Fibroblast of lung (primary cell): ENCODE data around the gene HEBP2. TPM values are rescaled to one million over a fixed set of nuclear protein-coding genes. Genes with fewer than 3 reads are reported as not detected.

Experiments
- DNase-seq, 2 donors: peaks; one replicate each; pipeline versions ENCODE4 v3.0.0 to v3.0.0-alpha.2; 2010; ENCODE audit warnings: low read depth in 2 of 2
- H2AFZ ChIP-seq: 2 replicates; pipeline ENCODE4 v1.5.1; 2012; ENCODE audit warnings: low read length, control low read depth, inconsistent platforms
- H3K27ac ChIP-seq: 2 replicates; pipeline ENCODE4 v1.5.1; 2011; ENCODE audit warnings: low read length, control low read depth; ENCODE audit not compliant: insufficient read depth
- H3K27me3 ChIP-seq: 2 replicates; pipeline ENCODE4 v1.5.1; 2011; ENCODE audit warnings: mild to moderate bottlenecking, low read length; ENCODE audit not compliant: control insufficient read depth, insufficient read depth
- H3K36me3 ChIP-seq: 2 replicates; pipeline ENCODE4 v1.5.1; 2011; ENCODE audit warnings: low read length; ENCODE audit not compliant: control insufficient read depth, insufficient read depth
- H3K4me1 ChIP-seq: 2 replicates; pipeline ENCODE4 v1.5.1; 2011; ENCODE audit warnings: low read length; ENCODE audit not compliant: control insufficient read depth, insufficient read depth; ENCODE audit errors: extremely low read depth
- H3K4me2 ChIP-seq: 2 replicates; pipeline ENCODE4 v1.5.1; 2011; ENCODE audit warnings: low read length, control low read depth; ENCODE audit not compliant: insufficient read depth; ENCODE audit errors: extremely low read depth
- H3K4me3 ChIP-seq, 4 experiments: fragments of 200-600 bp in 1 of 4; sonication (generic) in 1 of 4; replicated peaks in 1 of 4; 2 replicates each; pipeline ENCODE4 v1.5.1; 2011 to 2016; ENCODE audit warnings: low read length in 4 of 4, low read depth in 3 of 4, mild to moderate bottlenecking in 3 of 4, control low read depth in 2 of 4, inconsistent platforms in 1 of 4, mixed read lengths in 1 of 4; ENCODE audit not compliant: insufficient read depth in 1 of 4; ENCODE audit errors: control extremely low read depth in 1 of 4
- H3K79me2 ChIP-seq: 2 replicates; pipeline ENCODE4 v1.5.1; 2012; ENCODE audit warnings: mild to moderate bottlenecking, low read length, inconsistent platforms; ENCODE audit not compliant: control insufficient read depth, insufficient read depth
- H3K9ac ChIP-seq: 2 replicates; pipeline ENCODE4 v1.5.1; 2011; ENCODE audit warnings: mild to moderate bottlenecking, low read length, control low read depth; ENCODE audit not compliant: insufficient read depth
- H3K9me3 ChIP-seq: 2 replicates; pipeline ENCODE4 v1.5.1; 2012; ENCODE audit warnings: low read depth, low read length; ENCODE audit not compliant: control insufficient read depth, insufficient read depth
- H4K20me1 ChIP-seq: 2 replicates; pipeline ENCODE4 v1.5.1; 2011; ENCODE audit warnings: low read length; ENCODE audit not compliant: control insufficient read depth, insufficient read depth; ENCODE audit errors: extremely low read depth
- CTCF ChIP-seq, 2 donors: IDR thresholded peaks in 1 of 2; conservative IDR thresholded peaks in 1 of 2; 1 replicate in 1 of 2; 2 replicates in 1 of 2; pipeline ENCODE4 v1.5.1; 2011 to 2012; ENCODE audit warnings: low read length in 2 of 2, control low read depth in 1 of 2, inconsistent platforms in 1 of 2, low read depth in 1 of 2, mild to moderate bottlenecking in 1 of 2
- EZH2 ChIP-seq: IDR thresholded peaks from 2 replicates; pipeline ENCODE4 v1.5.1; 2012; ENCODE audit warnings: low read length, control low read depth, mild to moderate bottlenecking; ENCODE audit errors: missing control alignments
- polyA plus RNA-seq, 2 donors: library from polyadenylated mRNA; depleted of rRNA in 1 of 2; stranded (reverse) in 1 of 2; unstranded in 1 of 2; fragments of >200 nt; gene quantifications; 2 replicates each; pipeline ENCODE4 v1.2.1, GENCODE V29; 2011 to 2012; ENCODE audit warnings: missing spikeins in 1 of 2
- total RNA-seq: library from RNA; depleted of rRNA; stranded (reverse); fragments of >200 nt; gene quantifications from 2 replicates; pipeline ENCODE4 v1.2.1, GENCODE V29; 2014

The HEBP2 gene
- total and polyA plus RNA-seq, 2 donors (not counting 1 experiment from before 2014, with no cell fraction given), result 21.5 to 30.0 TPM

GRCh38 chr6:138421089-138421488, 17.1 kb downstream of the HEBP2 start:
- DNase-seq, result no peak
- no peaks in the 10 kb centered on the region for H3K9me3 ChIP-seq
- H3K27me3 ChIP-seq, result no peaks in the 10 kb centered on the region
- H3K4me3 ChIP-seq, result no peak overlapping the region
- H3K4me1 ChIP-seq, result no peaks in the 10 kb centered on the region
- H2AFZ ChIP-seq, result no peak overlapping the region
- no peak for TF ChIP-seq CTCF (conservative IDR thresholded peaks at IDR 0.05 in 1 of 2, IDR thresholded peaks at IDR 0.05 in 1 of 2; ENCODE audit: low read depth in 1 of 2, low read length in 2 of 2)
- TF ChIP-seq EZH2, result no peak
- H3K4me2 ChIP-seq, result no peak overlapping the region
- peaks cover 5% of the 10 kb centered on the region for H3K36me3 ChIP-seq
- H3K9ac ChIP-seq, result no peak overlapping the region
- H3K79me2 ChIP-seq, result no peaks in the 10 kb centered on the region
- H3K27ac ChIP-seq, result no peak overlapping the region
- H4K20me1 ChIP-seq, result no peaks in the 10 kb centered on the region

GRCh38 chr6:138421608-138422007, 17.6 kb downstream of the HEBP2 start:
- no peak for DNase-seq
- Histone ChIP-seq H4K20me1 (no peaks in the 10 kb centered on the region), H3K9ac (no peak overlapping the region), H3K9me3 (no peaks in the 10 kb centered on the region), H3K4me3 (no peak overlapping the region), H3K4me2 (no peak overlapping the region), H3K79me2 (no peaks in the 10 kb centered on the region), H3K27me3 (no peaks in the 10 kb centered on the region), H3K27ac (no peak overlapping the region), H2AFZ (no peak overlapping the region), H3K36me3 (peaks cover 5% of the 10 kb centered on the region), H3K4me1 (no peaks in the 10 kb centered on the region)
- TF ChIP-seq EZH2 (no peak), CTCF (conservative IDR thresholded peaks at IDR 0.05 in 1 of 2, IDR thresholded peaks at IDR 0.05 in 1 of 2; ENCODE audit: low read depth in 1 of 2, low read length in 2 of 2) (no peak)

- Histone ChIP-seq H3K36me3 (peaks cover 5% of the 10 kb centered on the region), H3K4me2 (no peak overlapping the region), H3K9ac (no peak overlapping the region), H3K79me2 (no peaks in the 10 kb centered on the region), H3K27me3 (no peaks in the 10 kb centered on the region), H4K20me1 (no peaks in the 10 kb centered on the region), H3K4me1 (no peaks in the 10 kb centered on the region), H3K4me3 (no peak overlapping the region), H3K9me3 (no peaks in the 10 kb centered on the region), H3K27ac (no peak overlapping the region), H2AFZ (no peak overlapping the region)
- TF ChIP-seq EZH2, result no peak
- no peak for DNase-seq
Measured at GRCh38 chr6:138422861-138423260, 18.8 kb downstream of the HEBP2 start.
